ENCODE data around the gene DPP7. TPM values are rescaled to one million over a fixed set of nuclear protein-coding genes. Genes with fewer than 3 reads are reported as not detected.

Gene DPP7
- total and polyA plus RNA-seq, 2 of the 8 experiments (the other 6 are each of a cell fraction or from before 2014, with no cell fraction given), result 21.2 to 26.8 TPM

DNA sequence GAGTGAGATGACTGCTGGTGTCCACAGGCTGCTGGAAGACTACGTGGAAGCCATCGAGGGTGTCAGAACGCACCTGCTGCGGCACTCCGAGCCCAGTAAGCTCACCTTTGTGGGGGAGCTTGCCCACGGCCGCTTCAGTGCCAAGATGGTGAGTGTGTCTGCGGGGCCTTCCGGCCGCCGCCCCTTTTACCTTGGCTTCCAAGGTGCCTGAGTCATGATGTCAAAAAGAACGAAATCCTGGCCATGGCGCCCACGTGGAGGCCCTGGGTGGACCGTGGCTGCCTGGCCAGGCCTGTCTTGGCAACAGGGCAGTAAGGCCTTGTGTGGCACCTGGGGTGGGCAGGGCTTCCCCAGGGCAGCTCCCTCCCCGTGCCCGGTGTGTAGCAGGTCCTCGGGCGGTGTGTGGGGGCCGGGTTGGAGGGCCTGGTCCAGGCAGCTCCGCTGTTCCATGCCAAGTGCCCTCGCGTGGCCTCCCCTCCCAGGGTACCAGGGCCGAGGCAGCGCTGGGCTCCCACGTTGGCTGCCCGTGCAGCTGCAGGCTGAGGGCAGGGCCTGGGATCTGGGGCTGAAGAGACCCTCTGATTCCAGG, 7.8 kb downstream of the DPP7 start:
- WGBS, 2 experiments (ENCODE audit: extremely low coverage in 1 of 2, insufficient coverage in 1 of 2, insufficient read length in 1 of 2, insufficient replicate concordance in 2 of 2, low coverage in 1 of 2, low lambda C conversion rate in 2 of 2, missing lambda C conversion rate in 1 of 2), result 93% methylated on average over 20 of the region's 27 CpGs; no CpG with 5 or more reads in 1 of the 2 experiments
- no peak overlapping the region for H2BK5ac ChIP-seq (ENCODE audit: low read depth, low read length)
- POLR2A ChIA-PET (ENCODE audit: partially characterized antibody), result no interaction called here
- TF ChIP-seq, protein P1, sequence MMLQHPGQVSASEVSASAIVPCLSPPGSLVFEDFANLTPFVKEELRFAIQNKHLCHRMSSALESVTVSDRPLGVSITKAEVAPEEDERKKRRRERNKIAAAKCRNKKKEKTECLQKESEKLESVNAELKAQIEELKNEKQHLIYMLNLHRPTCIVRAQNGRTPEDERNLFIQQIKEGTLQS (IDR thresholded peaks at IDR 0.05; ENCODE audit: insufficient read depth, low read depth, low read length), result no peak
- TF ChIP-seq CEBPB (IDR thresholded peaks at IDR 0.05; ENCODE audit: low read depth, low read length), result no peak
- TF ChIP-seq SUZ12 (IDR thresholded peaks at IDR 0.05; ENCODE audit: low read length), result no peak
- TF ChIP-seq YY1 (IDR thresholded peaks at IDR 0.05; ENCODE audit: low read depth, low read length), result no peak
- no peak for TF ChIP-seq BRCA1 (IDR thresholded peaks at IDR 0.05; ENCODE audit: low read depth, low read length)
- no peak for TF ChIP-seq POU5F1 (IDR thresholded peaks at IDR 0.05; ENCODE audit: low read depth, low read length)
- no peak for TF ChIP-seq CTBP2 (IDR thresholded peaks at IDR 0.05; ENCODE audit: borderline replicate concordance, insufficient read depth, insufficient read length, low read length)
- no peak for TF ChIP-seq JUND (IDR thresholded peaks at IDR 0.05; ENCODE audit: low read length)
- TF ChIP-seq EGR1 (IDR thresholded peaks at IDR 0.05; ENCODE audit: borderline replicate concordance, low read depth, low read length), result no peak
- no peak for TF ChIP-seq TBP (IDR thresholded peaks at IDR 0.05; ENCODE audit: low read depth, low read length)
- no peak for TF ChIP-seq ATF2 (IDR thresholded peaks at IDR 0.05; ENCODE audit: low read length)

More for the DNA sequence above, 7.8 kb downstream of the DPP7 start:
- Histone ChIP-seq H3K27me3 (replicated peaks in 1 of 4; ENCODE audit: control insufficient read depth in 3 of 4, extremely low read depth in 1 of 4, insufficient read depth in 3 of 4, low read length in 3 of 4) (no peaks in the 10 kb centered on the region), H3K23ac (ENCODE audit: insufficient read length) (no peak overlapping the region), H3K4me1 (replicated peaks in 1 of 4; ENCODE audit: control insufficient read depth in 3 of 4, insufficient read depth in 4 of 4, low read length in 3 of 4) (no peaks in the 10 kb centered on the region), H3K4me3 (ENCODE audit: extremely low read depth in 1 of 4, insufficient read depth in 2 of 4, low read depth in 3 of 4, low read length in 4 of 4) (no peak overlapping the region), H3K27ac (ENCODE audit: low read depth, low read length) (no peak overlapping the region), H2BK12ac (ENCODE audit: low read depth, low read length) (no peak overlapping the region), H3K79me2 (ENCODE audit: control insufficient read depth in 1 of 2, insufficient read depth in 2 of 2, low read length in 2 of 2) (no peaks in the 10 kb centered on the region), H2AK5ac (ENCODE audit: low read depth, low read length) (no peak overlapping the region), H3K79me1 (ENCODE audit: low read depth, low read length) (peaks cover 2% of the 10 kb centered on the region), H3K4me2 (ENCODE audit: insufficient read depth in 1 of 2, low read depth in 2 of 2, low read length in 2 of 2) (no peak overlapping the region), H3K56ac (replicated peaks; ENCODE audit: insufficient read length, low read depth, low read length) (no peak overlapping the region), H3K23me2 (ENCODE audit: low read depth, low read length) (no peaks in the 10 kb centered on the region), H2BK20ac (ENCODE audit: low read length) (no peak overlapping the region), H3K4ac (replicated peaks; ENCODE audit: insufficient read length, low read depth, low read length) (no peak overlapping the region), H4K5ac (ENCODE audit: insufficient read length, low read depth, low read length) (no peak overlapping the region), H3K14ac (ENCODE audit: insufficient read length) (no peak overlapping the region), H4K91ac (replicated peaks; ENCODE audit: insufficient read length, low read length) (no peak overlapping the region), H3K36me3 (ENCODE audit: control insufficient read depth in 2 of 4, insufficient read depth in 4 of 4, low read length in 3 of 4) (peaks cover 17 to 27% (median 24%) of the 10 kb centered on the region in 4 experiments; a peak in 7 of 8 replicates), H4K8ac (ENCODE audit: extremely low read depth, insufficient read depth, low read length) (no peak overlapping the region; the same call in 1 of the 2 replicates), H2AFZ (ENCODE audit: low read length) (no peak overlapping the region), H2BK120ac (replicated peaks; ENCODE audit: low read depth, low read length) (no peak overlapping the region), H3K9ac (replicated peaks in 1 of 4; ENCODE audit: extremely low read depth in 1 of 4, low read depth in 3 of 4, low read length in 3 of 4) (no peak overlapping the region), H2BK15ac (ENCODE audit: low read length) (no peak overlapping the region), H4K20me1 (replicated peaks in 1 of 2; ENCODE audit: control insufficient read depth in 1 of 2, insufficient read depth in 2 of 2, low read length in 2 of 2) (peaks cover 0 to 2% of the 10 kb centered on the region in 2 experiments), H3K9me3 (ENCODE audit: insufficient read depth in 2 of 2, low read depth in 1 of 2, low read length in 1 of 2) (peaks cover 18 to 19% of the 10 kb centered on the region in 2 experiments), H3K18ac (ENCODE audit: extremely low read depth, low read length) (no peak overlapping the region)
- DNase-seq (ENCODE audit: low read depth in 1 of 2, low spot score in 2 of 2) (no peak), FAIRE-seq (no peak)
- CTCF ChIA-PET (ENCODE audit: partially characterized antibody), result interaction anchor here (1.0 to 2.7 kb wide), 9 partner anchors 12 to 761 kb away, joined by 3 to 9 read pairs (median 3); no protein-coding TSS in a partner anchor
